Activated naive CD8-positive, alpha-beta T cell treated with anti-CD3 and anti-CD28 coated beads for 36 hours (primary cell): Measurements from ENCODE around the gene CDK14. TPM values are rescaled to one million over a fixed set of nuclear protein-coding genes. Genes with fewer than 3 reads are reported as not detected.

Experiments
- DNase-seq: peaks from one replicate; pipeline ENCODE4 v3.0.0; 2021
- H3K27ac Mint-ChIP-seq: one replicate; pipeline ENCODE4 v1.8.0; 2022; ENCODE audit warnings: mild to moderate bottlenecking, moderate library complexity, mixed read lengths
- H3K27me3 Mint-ChIP-seq: one replicate; pipeline ENCODE4 v1.8.0; 2022; ENCODE audit warnings: mild to moderate bottlenecking, mixed read lengths
- H3K36me3 Mint-ChIP-seq: one replicate; pipeline ENCODE4 v1.8.0; 2021; ENCODE audit warnings: mild to moderate bottlenecking, mixed read lengths
- H3K4me1 Mint-ChIP-seq: one replicate; pipeline ENCODE4 v1.8.0; 2021; ENCODE audit warnings: mixed read lengths
- H3K4me3 Mint-ChIP-seq: one replicate; pipeline ENCODE4 v1.8.0; 2022; ENCODE audit warnings: mild to moderate bottlenecking, moderate library complexity, mixed read lengths
- H3K9me3 Mint-ChIP-seq: one replicate; pipeline ENCODE4 v1.8.0; 2022; ENCODE audit warnings: mixed read lengths
- total RNA-seq, 2 experiments: library from RNA; stranded (reverse); gene quantifications; one replicate each; pipeline ENCODE4 v1.2.3, GENCODE V29; 2021

Gene CDK14
- total RNA-seq, 2 experiments from 2014 or later: 0.92 to 1.6 TPM

GRCh38 chr7:90675982-90676381 is 79.9 kb downstream of the CDK14 start:
- Mint-ChIP-seq H3K27ac (no peak overlapping the region), H3K9me3 (no peaks in the 10 kb centered on the region), H3K36me3 (no peaks in the 10 kb centered on the region), H3K4me3 (no peak overlapping the region), H3K4me1 (no peaks in the 10 kb centered on the region), H3K27me3 (no peaks in the 10 kb centered on the region)
- no peak for DNase-seq

GRCh38 chr7:90677486-90678404 is 81.6 kb downstream of the CDK14 start:
- Mint-ChIP-seq H3K36me3 (no peaks in the 10 kb centered on the region), H3K27ac (no peak overlapping the region), H3K27me3 (no peaks in the 10 kb centered on the region), H3K4me1 (no peaks in the 10 kb centered on the region), H3K9me3 (no peaks in the 10 kb centered on the region), H3K4me3 (no peak overlapping the region)
- no peak for DNase-seq

- Mint-ChIP-seq H3K4me3 (no peak overlapping the region), H3K4me1 (no peaks in the 10 kb centered on the region), H3K27ac (no peak overlapping the region), H3K9me3 (no peaks in the 10 kb centered on the region), H3K27me3 (no peaks in the 10 kb centered on the region), H3K36me3 (no peaks in the 10 kb centered on the region)
- DNase-seq: no peak
These were observed 82.9 kb downstream of the CDK14 start for GRCh38 chr7:90678986-90679385.

- H3K36me3 Mint-ChIP-seq: no peaks in the 10 kb centered on the region
- H3K27me3 Mint-ChIP-seq: no peaks in the 10 kb centered on the region
- H3K27ac Mint-ChIP-seq: no peak overlapping the region
- no peak overlapping the region for H3K4me3 Mint-ChIP-seq
- H3K4me1 Mint-ChIP-seq: no peaks in the 10 kb centered on the region
- no peak for DNase-seq
- no peaks in the 10 kb centered on the region for H3K9me3 Mint-ChIP-seq
These were observed 84.4 kb downstream of the CDK14 start for GRCh38 chr7:90680484-90680883.

- no peak overlapping the region for H3K27ac Mint-ChIP-seq
- H3K9me3 Mint-ChIP-seq: no peaks in the 10 kb centered on the region
- DNase-seq: no peak
- no peaks in the 10 kb centered on the region for H3K4me1 Mint-ChIP-seq
- H3K36me3 Mint-ChIP-seq: no peaks in the 10 kb centered on the region
- H3K4me3 Mint-ChIP-seq: no peak overlapping the region
- H3K27me3 Mint-ChIP-seq: no peaks in the 10 kb centered on the region
These were observed 85.4 kb downstream of the CDK14 start for GRCh38 chr7:90681336-90682022.

GRCh38 chr7:90686146-90686545 is 90.0 kb downstream of the CDK14 start:
- DNase-seq: no peak
- no peak overlapping the region for H3K4me3 Mint-ChIP-seq
- H3K27me3 Mint-ChIP-seq: no peaks in the 10 kb centered on the region
- no peaks in the 10 kb centered on the region for H3K36me3 Mint-ChIP-seq
- no peaks in the 10 kb centered on the region for H3K9me3 Mint-ChIP-seq
- H3K27ac Mint-ChIP-seq: no peak overlapping the region
- no peaks in the 10 kb centered on the region for H3K4me1 Mint-ChIP-seq

GRCh38 chr7:90688810-90689209 is 92.7 kb downstream of the CDK14 start:
- Mint-ChIP-seq H3K27me3 (no peaks in the 10 kb centered on the region), H3K4me3 (no peak overlapping the region), H3K4me1 (no peaks in the 10 kb centered on the region), H3K27ac (no peak overlapping the region), H3K9me3 (no peaks in the 10 kb centered on the region), H3K36me3 (no peaks in the 10 kb centered on the region)
- DNase-seq: no peak

- Mint-ChIP-seq H3K27me3 (no peaks in the 10 kb centered on the region), H3K4me1 (no peaks in the 10 kb centered on the region), H3K9me3 (no peaks in the 10 kb centered on the region), H3K4me3 (no peak overlapping the region), H3K36me3 (no peaks in the 10 kb centered on the region), H3K27ac (no peak overlapping the region)
- DNase-seq: no peak
These were observed 93.1 kb downstream of the CDK14 start for GRCh38 chr7:90689260-90689659.

- Mint-ChIP-seq H3K27me3 (no peaks in the 10 kb centered on the region), H3K4me1 (no peaks in the 10 kb centered on the region), H3K36me3 (no peaks in the 10 kb centered on the region), H3K4me3 (no peak overlapping the region), H3K9me3 (no peaks in the 10 kb centered on the region), H3K27ac (no peak overlapping the region)
- DNase-seq: no peak
These were observed 94.2 kb downstream of the CDK14 start for GRCh38 chr7:90690159-90690858.

GRCh38 chr7:90692396-90692795 is 96.3 kb downstream of the CDK14 start:
- Mint-ChIP-seq H3K36me3 (no peaks in the 10 kb centered on the region), H3K4me1 (no peaks in the 10 kb centered on the region), H3K9me3 (peaks cover 2% of the 10 kb centered on the region), H3K4me3 (no peak overlapping the region), H3K27ac (no peak overlapping the region), H3K27me3 (no peaks in the 10 kb centered on the region)
- DNase-seq: no peak

- Mint-ChIP-seq H3K36me3 (no peaks in the 10 kb centered on the region), H3K4me1 (no peaks in the 10 kb centered on the region), H3K27me3 (no peaks in the 10 kb centered on the region), H3K9me3 (peaks cover 2% of the 10 kb centered on the region), H3K27ac (no peak overlapping the region), H3K4me3 (no peak overlapping the region)
- DNase-seq: no peak
These were observed 96.8 kb downstream of the CDK14 start for GRCh38 chr7:90692947-90693346.

GRCh38 chr7:90693939-90694338 is 97.8 kb downstream of the CDK14 start:
- Mint-ChIP-seq H3K27me3 (no peaks in the 10 kb centered on the region), H3K4me1 (no peaks in the 10 kb centered on the region), H3K4me3 (no peak overlapping the region), H3K9me3 (peaks cover 2% of the 10 kb centered on the region), H3K36me3 (no peaks in the 10 kb centered on the region), H3K27ac (no peak overlapping the region)
- DNase-seq: no peak

- Mint-ChIP-seq H3K4me1 (peaks cover 2% of the 10 kb centered on the region), H3K27me3 (peaks cover 3% of the 10 kb centered on the region), H3K4me3 (no peak overlapping the region), H3K36me3 (no peaks in the 10 kb centered on the region), H3K9me3 (peaks cover 2% of the 10 kb centered on the region), H3K27ac (no peak overlapping the region)
- no peak for DNase-seq
These were observed 102.5 kb downstream of the CDK14 start for GRCh38 chr7:90698616-90699015.

- Mint-ChIP-seq H3K27me3 (peaks cover 3% of the 10 kb centered on the region), H3K36me3 (no peaks in the 10 kb centered on the region), H3K27ac (no peak overlapping the region), H3K4me3 (no peak overlapping the region), H3K4me1 (peaks cover 2% of the 10 kb centered on the region), H3K9me3 (peaks cover under 1% of the 10 kb centered on the region)
- DNase-seq: no peak
These were observed 104.9 kb downstream of the CDK14 start for GRCh38 chr7:90701021-90701420.

GRCh38 chr7:90701771-90702170 is 105.7 kb downstream of the CDK14 start:
- H3K27ac Mint-ChIP-seq: no peak overlapping the region
- H3K27me3 Mint-ChIP-seq: peaks cover 3% of the 10 kb centered on the region
- H3K4me3 Mint-ChIP-seq: no peak overlapping the region
- no peaks in the 10 kb centered on the region for H3K9me3 Mint-ChIP-seq
- DNase-seq: no peak
- H3K4me1 Mint-ChIP-seq: peaks cover 2% of the 10 kb centered on the region
- no peaks in the 10 kb centered on the region for H3K36me3 Mint-ChIP-seq
